ENCODE data around the gene AADACL2. TPM values are rescaled to one million over a fixed set of nuclear protein-coding genes. Genes with fewer than 3 reads are reported as not detected.

The AADACL2 gene
- polyA plus RNA-seq = not detected

GRCh38 chr3:151733613-151734012, at the start of gene AADACL2:
Gene AADACL2 (plus strand): TSS chr3:151733927. CDS start chr3:151734036, 109 bp downstream.
- Mint-ChIP-seq H3K27ac (no peak within 1 kb of the TSS), H3K27me3 (peaks cover 6% of the 10 kb centered on the region), H3K4me1 (no peaks in the 10 kb centered on the region), H3K9me3 (peaks cover 0 to 3% (median 0%) of the 10 kb centered on the region in 3 donors), H3K4me3 (no peak within 1 kb of the TSS), H3K36me3 (no peaks in the 10 kb centered on the region)

- Mint-ChIP-seq H3K9me3 (peaks cover 0 to 5% (median 4%) of the 10 kb centered on the region in 3 donors), H3K36me3 (no peaks in the 10 kb centered on the region), H3K27ac (no peak overlapping the region), H3K4me1 (no peaks in the 10 kb centered on the region), H3K27me3 (peaks cover 2% of the 10 kb centered on the region), H3K4me3 (no peak overlapping the region)
Observed at GRCh38 chr3:151684094-151684493, 49.6 kb upstream of the AADACL2 start.

- H3K9me3 Mint-ChIP-seq = peaks cover 0 to 5% (median 4%) of the 10 kb centered on the region in 3 donors
- H3K27ac Mint-ChIP-seq = no peak overlapping the region
- H3K4me1 Mint-ChIP-seq = no peaks in the 10 kb centered on the region
- no peak overlapping the region for H3K4me3 Mint-ChIP-seq
- H3K27me3 Mint-ChIP-seq = peaks cover 2% of the 10 kb centered on the region
- H3K36me3 Mint-ChIP-seq = no peaks in the 10 kb centered on the region
Observed at GRCh38 chr3:151686257-151686656, 47.5 kb upstream of the AADACL2 start.

DNA sequence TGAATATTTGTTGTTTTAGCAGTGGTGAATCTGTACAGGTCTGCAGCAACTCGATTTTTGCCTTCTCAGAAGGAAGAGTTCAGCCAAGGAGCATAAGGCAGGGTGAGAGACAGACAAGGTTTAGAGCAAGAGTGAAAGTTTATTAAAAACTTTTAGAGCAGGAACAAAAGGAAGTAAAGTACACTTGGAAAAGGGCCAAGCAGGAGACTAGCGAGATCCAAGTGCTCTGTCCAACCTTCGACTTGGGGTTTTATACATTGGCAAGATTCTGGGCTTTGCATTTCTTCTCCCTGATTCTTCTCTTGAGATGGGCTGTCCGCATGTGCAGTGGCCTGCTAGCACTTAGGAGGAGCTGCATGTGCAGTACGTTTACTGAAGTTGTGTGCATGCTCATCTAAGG, 46.7 kb upstream of the AADACL2 start:
- H3K36me3 Mint-ChIP-seq = no peaks in the 10 kb centered on the region
- H3K4me1 Mint-ChIP-seq = no peaks in the 10 kb centered on the region
- no peak overlapping the region for H3K27ac Mint-ChIP-seq
- H3K27me3 Mint-ChIP-seq = peaks cover 2% of the 10 kb centered on the region
- H3K4me3 Mint-ChIP-seq = no peak overlapping the region
- peaks cover 0 to 5% (median 4%) of the 10 kb centered on the region in 3 donors for H3K9me3 Mint-ChIP-seq

DNA sequence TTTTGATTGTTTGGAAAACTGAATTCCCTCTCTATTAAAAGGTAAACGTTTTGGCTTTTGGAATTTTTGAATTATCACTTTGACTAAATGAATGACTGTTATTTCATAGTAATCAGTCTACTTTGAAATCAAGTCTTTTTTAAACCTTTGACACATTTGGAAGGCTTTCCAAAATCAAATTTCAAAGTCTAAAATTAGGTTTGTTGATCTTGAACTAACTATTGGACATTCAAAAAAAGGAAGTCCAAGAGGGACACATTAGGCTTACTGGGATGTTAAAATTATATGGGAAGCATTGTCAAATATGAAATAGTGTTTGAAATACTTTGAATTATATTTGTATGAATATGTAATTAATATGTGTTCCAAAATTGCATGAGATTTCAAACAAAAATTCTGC, 45.2 kb upstream of the AADACL2 start:
- peaks cover 2% of the 10 kb centered on the region for H3K27me3 Mint-ChIP-seq
- H3K36me3 Mint-ChIP-seq = no peaks in the 10 kb centered on the region
- H3K27ac Mint-ChIP-seq = no peak overlapping the region
- H3K4me1 Mint-ChIP-seq = no peaks in the 10 kb centered on the region
- H3K9me3 Mint-ChIP-seq = no peaks in the 10 kb centered on the region
- H3K4me3 Mint-ChIP-seq = no peak overlapping the region

DNA sequence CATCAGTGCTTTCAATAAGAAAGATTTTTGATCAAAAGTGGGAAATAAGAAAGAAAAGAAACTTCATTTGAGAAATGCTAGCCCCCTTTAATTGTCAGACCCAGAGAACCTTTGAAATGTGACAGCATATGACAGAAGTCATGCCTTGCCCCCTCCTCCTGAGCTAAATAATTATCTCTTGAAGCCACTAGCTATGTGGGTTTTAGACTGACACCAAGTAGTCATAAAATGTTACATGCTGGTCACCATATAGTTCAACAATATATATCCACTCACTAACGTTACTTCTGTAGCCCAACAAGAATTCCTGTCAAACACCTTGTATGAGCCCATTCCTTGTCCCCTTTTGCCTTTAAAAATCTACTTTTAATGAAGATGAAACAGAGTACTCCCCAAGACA, 43.1 kb upstream of the AADACL2 start:
- H3K4me1 Mint-ChIP-seq = no peaks in the 10 kb centered on the region
- no peaks in the 10 kb centered on the region for H3K36me3 Mint-ChIP-seq
- H3K27me3 Mint-ChIP-seq = peaks cover 3% of the 10 kb centered on the region
- no peak overlapping the region for H3K4me3 Mint-ChIP-seq
- H3K9me3 Mint-ChIP-seq = no peaks in the 10 kb centered on the region
- H3K27ac Mint-ChIP-seq = no peak overlapping the region

- H3K9me3 Mint-ChIP-seq = peaks cover 3 to 6% (median 4%) of the 10 kb centered on the region in 3 donors
- H3K27me3 Mint-ChIP-seq = peaks cover 1% of the 10 kb centered on the region
- H3K4me3 Mint-ChIP-seq = no peak overlapping the region
- H3K4me1 Mint-ChIP-seq = no peaks in the 10 kb centered on the region
- H3K36me3 Mint-ChIP-seq = peaks cover 4% of the 10 kb centered on the region
- H3K27ac Mint-ChIP-seq = no peak overlapping the region
Observed at GRCh38 chr3:151697496-151697895, 36.2 kb upstream of the AADACL2 start.

GRCh38 chr3:151707216-151707615, 26.5 kb upstream of the AADACL2 start:
- Mint-ChIP-seq H3K4me3 (no peak overlapping the region), H3K9me3 (peaks cover 0 to 11% (median 1%) of the 10 kb centered on the region in 3 donors), H3K27me3 (no peaks in the 10 kb centered on the region), H3K4me1 (no peaks in the 10 kb centered on the region), H3K36me3 (no peaks in the 10 kb centered on the region), H3K27ac (no peak overlapping the region)

- H3K9me3 Mint-ChIP-seq = peaks cover 0 to 15% (median 3%) of the 10 kb centered on the region in 3 donors
- no peaks in the 10 kb centered on the region for H3K4me1 Mint-ChIP-seq
- no peaks in the 10 kb centered on the region for H3K36me3 Mint-ChIP-seq
- no peak overlapping the region for H3K4me3 Mint-ChIP-seq
- no peak overlapping the region for H3K27ac Mint-ChIP-seq
- H3K27me3 Mint-ChIP-seq = no peaks in the 10 kb centered on the region
Observed at GRCh38 chr3:151708868-151709267, 24.9 kb upstream of the AADACL2 start.

- H3K36me3 Mint-ChIP-seq = no peaks in the 10 kb centered on the region
- H3K4me3 Mint-ChIP-seq = no peak overlapping the region
- H3K27me3 Mint-ChIP-seq = no peaks in the 10 kb centered on the region
- peaks cover 0 to 15% (median 3%) of the 10 kb centered on the region in 3 donors for H3K9me3 Mint-ChIP-seq
- H3K4me1 Mint-ChIP-seq = no peaks in the 10 kb centered on the region
- no peak overlapping the region for H3K27ac Mint-ChIP-seq
Observed at GRCh38 chr3:151709847-151710246, 23.9 kb upstream of the AADACL2 start.

GRCh38 chr3:151721294-151721693, 12.4 kb upstream of the AADACL2 start:
- H3K27ac Mint-ChIP-seq = no peak overlapping the region
- H3K27me3 Mint-ChIP-seq = no peaks in the 10 kb centered on the region
- H3K4me3 Mint-ChIP-seq = no peak overlapping the region
- no peaks in the 10 kb centered on the region for H3K4me1 Mint-ChIP-seq
- H3K36me3 Mint-ChIP-seq = no peaks in the 10 kb centered on the region
- H3K9me3 Mint-ChIP-seq = peaks cover 3 to 19% (median 3%) of the 10 kb centered on the region in 3 donors

DNA sequence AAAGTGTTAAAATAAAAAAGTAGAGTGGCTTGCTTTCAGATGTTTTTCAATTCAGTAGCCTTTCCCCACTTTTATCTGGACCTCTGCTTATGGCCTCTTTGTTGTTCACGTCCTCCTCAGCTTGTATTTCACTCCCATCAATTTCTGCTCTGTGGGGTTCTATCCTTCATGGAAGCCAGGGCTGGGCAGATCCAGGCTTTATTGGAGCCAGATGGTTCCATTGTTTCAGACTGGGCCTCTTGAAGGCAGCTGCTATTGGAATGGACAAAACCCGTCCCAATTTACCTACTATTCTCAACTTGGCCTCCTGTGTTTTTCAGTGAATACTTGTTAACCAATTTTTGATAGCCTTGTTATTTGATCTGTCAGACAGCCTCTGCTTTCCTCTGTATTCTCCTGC, 10.9 kb upstream of the AADACL2 start:
- Mint-ChIP-seq H3K27ac (no peak overlapping the region), H3K4me1 (no peaks in the 10 kb centered on the region), H3K9me3 (peaks cover 3 to 18% (median 3%) of the 10 kb centered on the region in 3 donors), H3K36me3 (no peaks in the 10 kb centered on the region), H3K4me3 (no peak overlapping the region), H3K27me3 (no peaks in the 10 kb centered on the region)

DNA sequence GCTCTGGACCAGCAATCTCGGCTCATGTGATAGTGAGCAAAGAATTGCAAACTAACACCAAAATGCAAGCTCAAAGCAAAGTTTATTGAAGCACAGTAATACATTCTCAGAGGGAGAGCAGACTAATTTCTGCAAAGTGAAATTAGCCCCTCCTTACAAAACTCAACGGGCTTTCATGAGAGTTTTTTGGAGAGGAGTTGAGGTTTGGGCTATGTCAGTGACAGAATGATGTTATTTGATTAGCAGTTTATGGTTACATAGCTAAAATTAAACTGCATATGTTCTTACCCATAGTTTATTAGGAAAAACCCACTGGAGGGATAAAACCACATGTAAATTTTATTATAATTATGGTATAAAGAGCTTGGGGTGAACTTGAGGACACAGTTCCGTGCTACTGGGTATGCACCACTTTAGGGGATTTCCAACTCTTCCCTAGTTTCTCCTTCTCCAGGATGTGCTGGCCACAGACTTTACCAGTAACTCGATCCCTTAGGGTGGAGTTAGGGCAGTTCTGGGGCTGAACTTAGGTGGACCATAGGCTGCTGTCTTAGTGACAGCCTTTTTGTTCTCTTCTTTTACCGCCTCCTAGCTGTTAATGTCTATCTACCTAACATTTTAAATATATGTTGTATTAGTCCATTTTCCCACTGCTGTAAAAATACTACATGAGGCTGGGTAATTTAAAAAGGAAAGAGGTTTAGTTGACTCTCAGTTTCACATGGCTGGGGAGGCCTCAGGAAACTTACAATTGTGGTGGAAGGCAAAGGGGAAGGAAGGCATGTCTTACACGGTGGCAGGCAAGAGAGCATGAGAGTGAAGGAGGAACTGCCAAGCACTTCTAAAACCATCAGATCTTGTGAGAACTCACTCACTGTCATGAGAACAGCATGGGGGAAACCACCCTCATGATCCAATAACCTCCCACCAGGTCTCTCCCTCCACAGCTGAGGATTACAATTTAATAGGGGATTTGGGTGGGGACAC, 8.9 kb upstream of the AADACL2 start:
- Mint-ChIP-seq H3K4me3 (no peak overlapping the region), H3K27ac (no peak overlapping the region), H3K36me3 (no peaks in the 10 kb centered on the region), H3K4me1 (no peaks in the 10 kb centered on the region), H3K27me3 (no peaks in the 10 kb centered on the region), H3K9me3 (peaks cover 3 to 18% (median 3%) of the 10 kb centered on the region in 3 donors)

DNA sequence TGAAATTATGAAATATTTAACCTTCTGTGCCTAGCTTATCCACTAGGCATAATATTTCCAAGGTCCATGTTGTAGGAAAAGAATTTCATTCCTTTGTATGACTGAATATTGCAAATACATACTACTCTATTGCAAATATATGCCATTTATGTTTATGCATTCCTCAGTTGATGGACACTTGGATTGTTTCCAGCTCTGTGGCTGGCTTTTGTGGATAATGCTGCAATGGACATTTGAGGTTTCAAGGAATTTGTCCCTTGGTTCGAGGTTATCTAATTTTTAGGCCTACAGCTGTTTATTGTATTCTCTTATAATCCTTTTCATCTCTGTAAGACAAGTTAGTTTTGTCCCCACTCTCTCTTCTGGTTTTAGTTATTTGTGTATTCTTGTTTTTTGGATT, 7.7 kb upstream of the AADACL2 start:
- peaks cover 3% of the 10 kb centered on the region for H3K27me3 Mint-ChIP-seq
- H3K27ac Mint-ChIP-seq = no peak overlapping the region
- H3K4me3 Mint-ChIP-seq = no peak overlapping the region
- H3K36me3 Mint-ChIP-seq = no peaks in the 10 kb centered on the region
- no peaks in the 10 kb centered on the region for H3K4me1 Mint-ChIP-seq
- H3K9me3 Mint-ChIP-seq = peaks cover 3 to 18% (median 3%) of the 10 kb centered on the region in 3 donors

- Mint-ChIP-seq H3K27ac (no peak overlapping the region), H3K27me3 (peaks cover 6% of the 10 kb centered on the region), H3K4me1 (no peaks in the 10 kb centered on the region)
Observed at GRCh38 chr3:151732861-151733260, 866 bp upstream of the AADACL2 start.

DNA sequence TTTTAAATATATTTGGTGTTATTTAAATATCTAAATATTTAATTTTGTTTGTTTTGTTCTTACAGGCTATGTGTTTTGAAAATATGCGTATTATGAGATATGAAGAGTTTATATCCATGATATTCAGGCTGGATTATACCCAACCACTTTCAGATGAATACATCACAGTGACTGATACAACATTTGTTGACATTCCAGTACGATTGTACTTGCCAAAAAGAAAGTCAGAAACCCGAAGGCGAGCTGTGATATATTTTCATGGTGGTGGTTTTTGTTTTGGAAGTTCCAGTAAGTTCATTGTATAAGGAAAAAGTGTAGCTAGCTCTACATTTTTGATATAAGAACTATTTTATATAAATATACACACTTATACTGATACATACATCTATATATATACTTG, 6.9 kb downstream of the AADACL2 start:
- Mint-ChIP-seq H3K9me3 (peaks cover 0 to 2% (median 0%) of the 10 kb centered on the region in 3 donors), H3K4me1 (no peaks in the 10 kb centered on the region), H3K4me3 (no peak overlapping the region), H3K27me3 (no peaks in the 10 kb centered on the region), H3K27ac (no peak overlapping the region), H3K36me3 (no peaks in the 10 kb centered on the region)

More at GRCh38 chr3:151732861-151733260, 866 bp upstream of the AADACL2 start:
- H3K9me3 Mint-ChIP-seq = peaks cover 0 to 3% (median 0%) of the 10 kb centered on the region in 3 donors
- H3K4me3 Mint-ChIP-seq = no peak overlapping the region
- H3K36me3 Mint-ChIP-seq = no peaks in the 10 kb centered on the region

Data from IgD-negative memory B cell (primary cell).